ENCODE measurements around the gene CD300A. TPM values are rescaled to one million over a fixed set of nuclear protein-coding genes. Genes with fewer than 3 reads are reported as not detected.
"Not testable (repeated sequence)": the region's sequence is repeated elsewhere in the genome, so short reads cannot be mapped to it uniquely, and the experiment has no call there.

The CD300A gene
- total RNA-seq, 2 donors from 2014 or later: 2.0 to 3.1 TPM

GRCh38 chr17:74515941-74516340, 49.5 kb downstream of the CD300A start:
- H3K27ac ChIP-seq: no peak overlapping the region
- no peak overlapping the region for H3K4me3 ChIP-seq
- H3K4me1 ChIP-seq: no peaks in the 10 kb centered on the region
- intact Hi-C loops (cut with DNase I): no loop called here
- DNase-seq (no peak), ATAC-seq (no peak)
- 49 to 69% methylated on average over 4 of the region's 4 CpGs for WGBS, 2 donors
- peaks cover 0 to 4% (median 0%) of the 10 kb centered on the region in 3 donors for H3K9me3 ChIP-seq
- no peak for TF ChIP-seq POLR2A (IDR thresholded peaks at IDR 0.05)
- no peak for TF ChIP-seq CTCF (IDR thresholded peaks at IDR 0.05)
- no peaks in the 10 kb centered on the region for H3K27me3 ChIP-seq
- H3K36me3 ChIP-seq (replicated peaks in 1 of 2; ENCODE audit: insufficient read depth in 1 of 2, low read depth in 2 of 2): no peaks in the 10 kb centered on the region

GRCh38 chr17:74516561-74517328, 50.3 kb downstream of the CD300A start:
- TF ChIP-seq CTCF (IDR thresholded peaks at IDR 0.05): no peak
- TF ChIP-seq POLR2A (IDR thresholded peaks at IDR 0.05): no peak
- no peak overlapping the region for H3K27ac ChIP-seq
- no peak for DNase-seq
- no peak overlapping the region for H3K4me3 ChIP-seq
- no peaks in the 10 kb centered on the region for H3K36me3 ChIP-seq (replicated peaks in 1 of 2; ENCODE audit: insufficient read depth in 1 of 2, low read depth in 2 of 2)
- no peak for ATAC-seq
- peaks cover 0 to 4% (median 0%) of the 10 kb centered on the region in 3 donors for H3K9me3 ChIP-seq
- 68 to 81% methylated on average over 3 of the region's 3 CpGs for whole genome bisulfite sequencing, 2 donors
- no peaks in the 10 kb centered on the region for H3K4me1 ChIP-seq
- intact Hi-C loops (cut with DNase I): no loop called here
- no peaks in the 10 kb centered on the region for H3K27me3 ChIP-seq

- intact Hi-C loops (cut with DNase I): not testable (repeated sequence)
These were observed 52.1 kb downstream of the CD300A start for GRCh38 chr17:74518413-74518981.

GRCh38 chr17:74520016-74520434, 53.6 kb downstream of the CD300A start:
- Histone ChIP-seq H3K27ac (peak overlapping the region in 1 of 4 donors; percentile 72), H3K36me3 (replicated peaks in 1 of 2; ENCODE audit: insufficient read depth in 1 of 2, low read depth in 2 of 2) (no peaks in the 10 kb centered on the region), H3K4me3 (no peak overlapping the region), H3K27me3 (no peaks in the 10 kb centered on the region), H3K9me3 (peaks cover 0 to 4% (median 0%) of the 10 kb centered on the region in 3 donors), H3K4me1 (no peaks in the 10 kb centered on the region)
- intact Hi-C loops (cut with DNase I): no loop called here
- WGBS, 2 donors: 50 to 81% methylated on average over 3 of the region's 3 CpGs
- no peak for ATAC-seq
- TF ChIP-seq POLR2A (IDR thresholded peaks at IDR 0.05) (no peak), CTCF (IDR thresholded peaks at IDR 0.05) (no peak)
- peak in 1 of 4 donors; percentile 61 for DNase-seq

More at GRCh38 chr17:74518413-74518981, 52.1 kb downstream of the CD300A start:
- 67 to 74% methylated on average over 6 of the region's 6 CpGs for WGBS, 2 donors
- H3K36me3 ChIP-seq (replicated peaks in 1 of 2; ENCODE audit: insufficient read depth in 1 of 2, low read depth in 2 of 2); H3K4me3 ChIP-seq; H3K4me1 ChIP-seq; H3K9me3 ChIP-seq; DNase-seq; H3K27me3 ChIP-seq; H3K27ac ChIP-seq; ATAC-seq: not testable (repeated sequence)

- no peak overlapping the region for H3K4me3 ChIP-seq
- no peak for TF ChIP-seq CTCF (IDR thresholded peaks at IDR 0.05)
- ATAC-seq (no peak), DNase-seq (peak in 1 of 4 donors; percentile 65)
- no peaks in the 10 kb centered on the region for H3K4me1 ChIP-seq
- H3K36me3 ChIP-seq (replicated peaks in 1 of 2; ENCODE audit: insufficient read depth in 1 of 2, low read depth in 2 of 2): no peaks in the 10 kb centered on the region
- peaks cover 0 to 4% (median 0%) of the 10 kb centered on the region in 3 donors for H3K9me3 ChIP-seq
- no peaks in the 10 kb centered on the region for H3K27me3 ChIP-seq
- intact Hi-C loops (cut with DNase I): no loop called here
- peak overlapping the region in 1 of 4 donors; percentile 72 for H3K27ac ChIP-seq
- WGBS, 2 donors: 75 to 78% methylated on average over 20 to 21 of the region's 21 CpGs
These were observed 54.5 kb downstream of the CD300A start for GRCh38 chr17:74520790-74521480.

Data from body of pancreas (tissue), 4 donors.